Activated CD8-positive, alpha-beta memory T cell treated with anti-CD3 and anti-CD28 coated beads, Interleukin-2, amount 50 U/mL, for 4 hours (primary cell): ENCODE measurements around the gene ITGBL1.

Experiments used
- DNase-seq: peaks from one replicate; pipeline ENCODE4 v3.0.0-alpha.2; 2020

The ITGBL1 gene

GRCh38 chr13:101707659-101708058 is 255.2 kb downstream of the ITGBL1 start:
- no peak for DNase-seq

- DNase-seq = no peak
These were observed 255.6 kb downstream of the ITGBL1 start for GRCh38 chr13:101708115-101708514.

GRCh38 chr13:101709952-101710351 is 257.5 kb downstream of the ITGBL1 start:
- DNase-seq = no peak

DNA sequence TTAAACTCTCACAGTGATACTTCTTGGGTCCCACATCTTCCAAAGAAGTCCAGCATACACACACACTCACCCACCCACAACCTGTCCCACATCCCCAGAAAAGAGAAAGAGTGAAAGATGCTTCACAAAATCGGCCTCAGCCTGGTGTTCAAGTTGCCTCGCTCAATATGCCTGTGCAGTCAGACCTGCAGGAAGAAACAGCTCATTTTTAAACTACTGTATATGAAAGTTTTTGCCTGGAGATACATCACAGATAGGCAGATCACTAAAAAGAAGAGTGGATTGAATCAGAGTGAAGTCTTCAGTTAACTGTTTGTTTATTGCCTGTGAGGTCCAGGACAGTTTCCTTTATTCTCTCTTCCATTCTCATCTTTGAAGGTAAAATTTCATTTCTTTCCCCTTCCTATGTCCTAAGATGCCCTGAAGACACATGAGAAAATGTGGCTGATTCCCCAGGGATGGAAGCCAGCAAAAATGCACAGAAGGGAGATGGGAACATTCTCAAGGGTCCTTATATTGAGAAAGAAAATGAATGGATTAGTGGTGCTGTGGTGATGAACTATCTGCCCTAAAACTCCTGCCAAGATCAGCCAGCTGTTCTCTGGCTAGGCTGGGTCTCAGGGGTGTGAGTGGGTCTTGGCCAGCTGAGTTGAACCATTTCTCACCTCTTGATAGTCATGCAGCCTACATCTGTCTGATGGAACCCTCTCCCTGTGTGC is 259.0 kb downstream of the ITGBL1 start:
- DNase-seq = no peak

GRCh38 chr13:101712026-101712348 is 259.5 kb downstream of the ITGBL1 start:
- DNase-seq = no peak

- no peak for DNase-seq
These were observed 261.7 kb downstream of the ITGBL1 start for GRCh38 chr13:101714195-101714594.

- no peak for DNase-seq
These were observed 264.9 kb downstream of the ITGBL1 start for GRCh38 chr13:101717353-101717752.

- no peak for DNase-seq
These were observed 266.0 kb downstream of the ITGBL1 start for GRCh38 chr13:101718496-101718895.

GRCh38 chr13:101726681-101727080 is 274.2 kb downstream of the ITGBL1 start:
- no peak for DNase-seq

GRCh38 chr13:101727118-101727517 is 274.6 kb downstream of the ITGBL1 start:
- DNase-seq = no peak

DNA sequence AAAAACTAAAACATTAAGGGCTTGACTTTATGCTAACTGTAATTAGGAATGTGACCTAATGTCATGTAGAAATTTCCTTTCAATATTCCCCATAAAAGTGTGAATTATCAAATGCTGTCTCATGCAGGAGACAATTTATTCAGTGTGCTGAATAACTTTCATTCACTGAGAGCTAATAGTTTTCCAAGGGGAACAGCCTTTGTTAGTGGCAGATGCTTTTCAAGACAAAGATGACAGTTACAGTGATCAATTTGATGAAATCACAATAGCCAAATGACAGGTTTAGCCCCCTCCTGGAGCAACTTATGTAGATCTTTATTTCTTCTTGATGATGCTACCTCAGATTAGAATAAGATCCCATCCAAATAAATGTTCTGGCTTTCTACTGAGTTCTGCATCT is 275.5 kb downstream of the ITGBL1 start:
- no peak for DNase-seq

- no peak for DNase-seq
These were observed 276.1 kb downstream of the ITGBL1 start for GRCh38 chr13:101728615-101729014.

- no peak for DNase-seq
These were observed 278.0 kb downstream of the ITGBL1 start for GRCh38 chr13:101730420-101731000.

GRCh38 chr13:101736566-101736965 is 284.1 kb downstream of the ITGBL1 start:
- DNase-seq = no peak

DNA sequence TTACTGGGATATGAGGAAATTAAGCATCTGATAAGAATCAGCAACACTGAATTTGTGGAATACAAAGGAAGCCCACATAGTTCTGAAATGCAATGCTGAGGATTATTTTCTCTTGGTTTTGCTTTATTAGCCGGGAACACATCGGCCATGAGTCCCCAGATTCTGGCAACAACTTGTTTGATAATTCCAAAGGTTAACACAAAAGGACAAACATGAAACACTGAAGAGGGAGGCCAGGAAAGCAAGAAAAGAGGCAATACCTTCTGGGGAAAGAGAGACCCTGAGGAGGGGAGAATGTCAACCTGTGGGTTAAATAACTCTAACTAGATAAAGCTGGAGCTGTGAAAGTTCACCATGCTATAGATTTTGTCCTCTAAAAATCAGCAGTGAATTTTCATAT is 285.9 kb downstream of the ITGBL1 start:
- DNase-seq = no peak

DNA sequence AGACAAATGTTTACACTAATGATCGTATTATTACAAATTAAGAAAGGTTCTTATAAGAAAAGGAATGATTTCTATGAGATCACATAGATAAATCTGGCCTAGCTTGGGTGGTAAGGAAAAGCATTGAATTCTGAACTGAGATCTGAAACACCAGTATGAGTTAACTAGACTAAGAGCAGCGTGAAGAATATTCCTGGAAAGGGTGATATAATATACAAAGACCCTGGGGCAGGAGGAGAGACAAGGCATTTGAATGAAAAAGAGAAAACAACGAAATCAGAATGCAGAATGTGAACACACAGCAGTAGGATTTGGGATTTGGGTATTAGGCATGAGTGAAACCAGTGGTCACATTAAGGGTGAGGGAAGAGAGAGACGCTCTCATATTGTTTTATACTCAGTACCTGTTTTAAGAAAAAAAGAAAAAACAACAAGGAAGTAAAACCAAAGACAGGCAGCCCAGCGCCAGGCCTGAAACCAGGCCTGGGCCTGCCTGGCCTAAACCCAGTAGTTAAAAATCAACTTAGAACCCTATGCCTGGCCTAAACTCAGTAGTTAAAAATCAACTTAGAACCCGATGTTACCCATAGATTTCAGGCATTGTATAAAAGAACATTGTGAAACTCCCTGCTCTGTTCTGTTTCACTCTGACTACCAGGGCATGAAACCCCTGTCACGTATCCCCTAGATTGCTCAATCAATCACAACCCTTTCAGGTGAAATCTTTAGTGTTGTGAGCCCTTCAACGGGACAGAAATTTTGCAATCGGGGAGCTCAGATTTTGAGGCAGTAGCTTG is 287.1 kb downstream of the ITGBL1 start:
- no peak for DNase-seq

DNA sequence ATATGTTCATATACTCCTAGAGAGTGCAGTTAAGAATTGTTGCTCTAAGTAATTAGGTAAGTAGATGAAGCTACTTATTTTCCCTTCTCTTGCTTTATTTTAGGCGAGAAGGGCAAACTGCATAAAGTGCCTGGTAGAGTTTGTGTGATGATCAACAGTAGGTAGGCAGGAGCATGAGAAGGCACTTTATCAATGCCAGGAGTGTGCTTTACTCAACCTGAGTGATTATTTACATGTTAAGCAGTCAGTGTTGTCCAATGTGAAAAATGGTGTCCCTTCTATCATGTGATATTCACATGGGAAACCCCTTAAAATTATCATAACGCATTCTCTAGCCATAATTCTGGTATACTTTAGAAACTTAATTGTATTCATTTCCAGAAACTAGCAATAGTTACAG is 294.0 kb downstream of the ITGBL1 start:
- DNase-seq = no peak

- no peak for DNase-seq
These were observed 294.6 kb downstream of the ITGBL1 start for GRCh38 chr13:101747039-101747438.

GRCh38 chr13:101749584-101749983 is 297.1 kb downstream of the ITGBL1 start:
- DNase-seq = no peak

DNA sequence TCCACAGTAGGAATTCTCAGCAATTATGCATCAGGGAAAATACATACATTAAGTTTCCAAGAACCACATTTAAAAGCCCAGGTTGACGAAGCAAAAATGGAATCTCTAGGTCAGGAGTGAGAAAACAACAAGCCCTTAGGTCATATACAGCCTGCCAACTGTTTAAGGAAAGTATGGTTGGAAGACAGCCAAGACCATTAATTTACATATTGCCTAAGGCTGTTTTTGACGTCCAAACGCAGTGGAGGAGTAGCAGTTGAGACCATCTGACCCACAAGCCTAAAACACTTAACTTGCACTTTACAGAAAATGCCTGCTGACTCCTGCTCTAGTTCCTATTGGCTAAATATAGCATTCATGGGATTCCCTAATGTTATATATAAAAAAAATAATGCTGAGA is 299.0 kb downstream of the ITGBL1 start:
- no peak for DNase-seq

DNA sequence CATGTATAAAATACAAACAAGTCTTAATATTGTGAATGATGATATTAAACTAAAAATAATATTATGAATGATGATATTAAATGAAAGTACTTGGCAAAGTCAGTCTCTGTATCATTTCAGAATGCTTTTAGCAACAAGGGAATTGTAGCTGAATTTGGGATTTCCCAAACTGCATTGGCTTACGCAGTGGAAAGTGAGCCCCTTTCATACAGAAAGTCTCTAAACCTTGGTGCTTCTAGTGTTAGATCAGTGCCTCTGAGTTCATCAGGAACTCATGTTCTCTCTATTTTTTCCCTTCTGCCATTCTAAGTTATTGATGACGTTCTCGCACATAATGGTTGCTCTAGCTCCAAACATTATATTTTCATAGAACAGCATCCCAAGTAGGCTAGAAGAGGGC is 300.0 kb downstream of the ITGBL1 start:
- DNase-seq = no peak

- no peak for DNase-seq
These were observed 302.9 kb downstream of the ITGBL1 start for GRCh38 chr13:101755228-101755887.

DNA sequence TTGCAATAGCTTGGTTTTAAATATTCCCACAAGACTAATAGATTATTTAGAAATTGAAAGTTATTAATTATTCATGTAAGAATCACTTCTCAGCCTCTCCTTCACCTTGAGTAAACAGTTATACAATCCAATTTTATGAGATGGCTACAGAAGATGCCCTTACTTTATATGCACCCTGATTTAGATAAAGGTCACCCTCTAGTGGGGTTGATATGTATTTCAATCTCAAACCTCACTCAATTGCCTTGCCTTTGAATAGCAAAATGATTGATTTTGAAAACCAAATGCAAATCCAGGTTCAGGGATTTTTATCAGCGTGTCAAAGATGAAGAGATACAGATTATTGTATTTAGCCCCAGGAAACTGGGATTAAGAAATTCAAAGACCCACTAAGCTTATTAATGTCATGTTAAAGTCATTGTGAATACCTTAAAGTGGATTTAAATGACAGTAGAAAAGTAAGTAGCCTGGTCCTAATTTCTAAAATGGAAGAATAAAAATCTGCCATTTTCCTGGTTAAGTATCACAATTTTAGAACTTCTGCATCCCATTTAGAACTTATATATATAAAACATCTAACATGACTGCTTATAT is 305.1 kb downstream of the ITGBL1 start:
- DNase-seq = no peak
